Hepatocyte (in vitro differentiated cells): ENCODE results near the gene TBC1D4.

ENCODE experiments used
- EZH2 ChIP-seq: fragments of 200-600 bp; sonication (generic); IDR thresholded peaks from 2 replicates; pipeline ENCODE4 v1.6.1; 2016; ENCODE audit warnings: antibody characterized with exemption, mild to moderate bottlenecking, borderline replicate concordance
- EZH2phosphoT487 ChIP-seq: fragments of 200-600 bp; sonication (generic); IDR thresholded peaks from one replicate; pipeline ENCODE4 v1.6.1; 2018; ENCODE audit warnings: antibody characterized with exemption, mild to moderate bottlenecking, low read depth, moderate library complexity; ENCODE audit not compliant: unreplicated experiment, severe bottlenecking
- TF ChIP-seq, protein P1 (sequence below): fragments of 200-600 bp; sonication (generic); IDR thresholded peaks from 2 replicates; pipeline ENCODE4 v1.5.1; 2016; ENCODE audit warnings: antibody characterized with exemption, mild to moderate bottlenecking; ENCODE audit not compliant: poor library complexity

DNA sequence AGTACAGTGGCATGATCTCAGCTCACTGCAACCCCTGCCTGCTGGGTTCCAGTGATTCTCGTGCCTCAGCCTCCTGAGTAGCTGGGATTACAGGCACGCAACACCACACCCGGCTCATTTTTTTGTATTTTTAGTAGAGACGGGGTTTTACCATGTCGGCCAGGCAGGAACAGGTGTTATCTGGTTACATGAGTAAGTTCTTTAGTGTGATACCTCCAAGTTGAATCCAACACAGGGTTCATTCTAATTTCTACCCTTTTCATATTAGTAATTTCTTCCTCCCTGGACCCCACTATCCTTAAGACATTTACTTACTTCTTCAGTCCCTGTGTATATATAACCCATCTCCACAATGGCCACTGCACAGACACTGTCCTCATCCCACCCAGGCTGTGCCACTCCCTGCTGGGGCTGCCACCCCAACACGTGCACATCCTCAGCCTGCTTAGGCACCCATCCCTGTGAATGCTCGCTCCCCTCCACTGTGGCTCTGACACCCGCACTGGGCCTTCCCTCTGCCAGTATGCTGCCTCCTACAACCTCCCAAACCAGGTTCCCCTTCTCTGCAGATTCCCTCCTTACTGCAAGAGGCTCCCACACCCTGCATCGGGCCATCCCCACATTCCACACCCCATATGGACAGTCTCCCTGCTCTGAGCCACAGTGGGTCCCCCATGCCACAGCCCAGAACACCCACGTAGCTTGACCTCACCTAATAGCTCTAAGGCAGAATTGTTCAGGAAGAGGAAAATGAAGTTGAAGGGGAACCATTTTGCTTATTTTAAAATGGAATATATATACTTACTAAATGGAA, 147.1 kb downstream of the TBC1D4 start:
- TF ChIP-seq EZH2phosphoT487: no peak
- TF ChIP-seq, protein P1, sequence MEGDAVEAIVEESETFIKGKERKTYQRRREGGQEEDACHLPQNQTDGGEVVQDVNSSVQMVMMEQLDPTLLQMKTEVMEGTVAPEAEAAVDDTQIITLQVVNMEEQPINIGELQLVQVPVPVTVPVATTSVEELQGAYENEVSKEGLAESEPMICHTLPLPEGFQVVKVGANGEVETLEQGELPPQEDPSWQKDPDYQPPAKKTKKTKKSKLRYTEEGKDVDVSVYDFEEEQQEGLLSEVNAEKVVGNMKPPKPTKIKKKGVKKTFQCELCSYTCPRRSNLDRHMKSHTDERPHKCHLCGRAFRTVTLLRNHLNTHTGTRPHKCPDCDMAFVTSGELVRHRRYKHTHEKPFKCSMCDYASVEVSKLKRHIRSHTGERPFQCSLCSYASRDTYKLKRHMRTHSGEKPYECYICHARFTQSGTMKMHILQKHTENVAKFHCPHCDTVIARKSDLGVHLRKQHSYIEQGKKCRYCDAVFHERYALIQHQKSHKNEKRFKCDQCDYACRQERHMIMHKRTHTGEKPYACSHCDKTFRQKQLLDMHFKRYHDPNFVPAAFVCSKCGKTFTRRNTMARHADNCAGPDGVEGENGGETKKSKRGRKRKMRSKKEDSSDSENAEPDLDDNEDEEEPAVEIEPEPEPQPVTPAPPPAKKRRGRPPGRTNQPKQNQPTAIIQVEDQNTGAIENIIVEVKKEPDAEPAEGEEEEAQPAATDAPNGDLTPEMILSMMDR: no peak
- no peak for TF ChIP-seq EZH2
